HG03378 (cell line): ENCODE results near the gene HHATL.

Source experiments
- ATAC-seq: cut with Tn5 transposase; IDR thresholded peaks from one replicate; pipeline ENCODE4 v1.9.1; 2021; ENCODE audit warnings: mild to moderate bottlenecking, moderate library complexity; ENCODE audit not compliant: unreplicated experiment

HHATL gene

GRCh38 chr3:42685891-42686820, 16.4 kb downstream of the HHATL start:
- no peak for ATAC-seq

- no peak for ATAC-seq
Observed at GRCh38 chr3:42685363-42685881, 17.2 kb downstream of the HHATL start, which contains the start of gene KLHL40. TSS of gene KLHL40 (plus strand) at chr3:42685537. CDS start at chr3:42685619, 82 bp downstream.

- ATAC-seq, result no peak
Observed at GRCh38 chr3:42684632-42685362, 17.8 kb downstream of the HHATL start.

- ATAC-seq, result no peak
Observed at GRCh38 chr3:42683875-42684598, 18.6 kb downstream of the HHATL start.

GRCh38 chr3:42682301-42683070, 20.1 kb downstream of the HHATL start:
- no peak for ATAC-seq

- ATAC-seq, result no peak
Observed at GRCh38 chr3:42681361-42682038, 21.1 kb downstream of the HHATL start.

GRCh38 chr3:42680806-42681205, 21.8 kb downstream of the HHATL start:
- ATAC-seq, result no peak

GRCh38 chr3:42680271-42680670, 22.3 kb downstream of the HHATL start:
- ATAC-seq, result no peak

GRCh38 chr3:42678447-42678846, 24.2 kb downstream of the HHATL start:
- ATAC-seq, result no peak

GRCh38 chr3:42675909-42676308, 26.7 kb downstream of the HHATL start:
- no peak for ATAC-seq

GRCh38 chr3:42674146-42674545, 28.5 kb downstream of the HHATL start:
- no peak for ATAC-seq

GRCh38 chr3:42673082-42673481, 29.5 kb downstream of the HHATL start:
- ATAC-seq, result no peak

- ATAC-seq, result no peak
Observed at GRCh38 chr3:42672515-42672914, 30.1 kb downstream of the HHATL start.

- no peak for ATAC-seq
Observed at GRCh38 chr3:42670670-42671069, 31.9 kb downstream of the HHATL start.

GRCh38 chr3:42670051-42670576, 32.5 kb downstream of the HHATL start:
- ATAC-seq, result no peak

GRCh38 chr3:42668793-42669217, 33.8 kb downstream of the HHATL start:
- ATAC-seq, result no peak

GRCh38 chr3:42668413-42668760, 34.2 kb downstream of the HHATL start:
- no peak for ATAC-seq

GRCh38 chr3:42667523-42668412, 34.8 kb downstream of the HHATL start:
- no peak for ATAC-seq
